Measurements from ENCODE around the gene CD300H. TPM values are rescaled to one million over a fixed set of nuclear protein-coding genes. Genes with fewer than 3 reads are reported as not detected.
"Not testable (repeated sequence)": the region's sequence is repeated elsewhere in the genome, so short reads cannot be mapped to it uniquely, and the experiment has no call there.

CD300H gene
- total RNA-seq, 1 experiment from 2014 or later, result not detected

- BruUV-seq (replicated peaks); H3K4me2 ChIP-seq (ENCODE audit: low read length); ATAC-seq; H3K9ac ChIP-seq (ENCODE audit: low read length); CTCF ChIA-PET; H3K36me3 ChIP-seq (ENCODE audit: control insufficient read depth in 1 of 2, insufficient read depth in 2 of 2, low read length in 2 of 2); RAD21 ChIA-PET (ENCODE audit: low non-redundant PET in 1 of 2, low total read pairs in 2 of 2, uncharacterized antibody in 2 of 2, unreplicated experiment in 2 of 2); DNase-seq (ENCODE audit: low read depth, low spot score); H3K9me2 ChIP-seq (ENCODE audit: insufficient read depth); POLR2A ChIA-PET; H3K4me3 ChIP-seq (replicated peaks in 1 of 2; ENCODE audit: low read depth in 1 of 2, low read length in 2 of 2); H3K4me1 ChIP-seq (ENCODE audit: control insufficient read depth in 1 of 2, insufficient read depth in 2 of 2, low read length in 2 of 2); H2AFZ ChIP-seq (ENCODE audit: low read depth, low read length, poor library complexity, severe bottlenecking); H3K27ac ChIP-seq (ENCODE audit: low read depth, low read length); intact Hi-C loops (cut with micrococcal nuclease); H4K20me1 ChIP-seq (ENCODE audit: insufficient read depth); H3K79me2 ChIP-seq (ENCODE audit: insufficient read depth, low read length): not testable (repeated sequence)
- Histone ChIP-seq H3K27me3 (ENCODE audit: insufficient read depth, low read length) (peaks cover 18% of the 10 kb centered on the region; the same call in 1 of the 2 replicates), H3K9me3 (ENCODE audit: control insufficient read depth in 1 of 2, insufficient read depth in 1 of 2, low read depth in 1 of 2, low read length in 2 of 2) (peaks cover 0 to 11% of the 10 kb centered on the region in 2 experiments; a peak in 1 of 4 replicates)
These were observed 48.8 kb downstream of the CD300H start for GRCh38 chr17:74518413-74518981.

- Histone ChIP-seq H3K27me3 (ENCODE audit: insufficient read depth, low read length) (peaks cover under 1% of the 10 kb centered on the region; the same call in 1 of the 2 replicates), H3K4me1 (ENCODE audit: control insufficient read depth in 1 of 2, insufficient read depth in 2 of 2, low read length in 2 of 2) (peaks cover 0 to 15% of the 10 kb centered on the region in 2 experiments; a peak in 2 of 4 replicates), H3K79me2 (ENCODE audit: insufficient read depth, low read length) (no peaks in the 10 kb centered on the region), H3K4me3 (replicated peaks in 1 of 2; ENCODE audit: low read depth in 1 of 2, low read length in 2 of 2) (no peak overlapping the region), H3K27ac (ENCODE audit: low read depth, low read length) (no peak overlapping the region), H3K4me2 (ENCODE audit: low read length) (no peak overlapping the region), H2AFZ (ENCODE audit: low read depth, low read length, poor library complexity, severe bottlenecking) (no peak overlapping the region), H4K20me1 (ENCODE audit: insufficient read depth) (no peaks in the 10 kb centered on the region), H3K9me3 (ENCODE audit: control insufficient read depth in 1 of 2, insufficient read depth in 1 of 2, low read depth in 1 of 2, low read length in 2 of 2) (peaks cover 0 to 11% of the 10 kb centered on the region in 2 experiments; a peak in 1 of 4 replicates), H3K36me3 (ENCODE audit: control insufficient read depth in 1 of 2, insufficient read depth in 2 of 2, low read length in 2 of 2) (no peaks in the 10 kb centered on the region), H3K9me2 (ENCODE audit: insufficient read depth) (no peaks in the 10 kb centered on the region), H3K9ac (ENCODE audit: low read length) (no peak overlapping the region)
- BruUV-seq (replicated peaks), result no TSS peak
- DNase-seq (ENCODE audit: low read depth, low spot score) (no peak), ATAC-seq (no peak)
- ChIA-PET RAD21 (ENCODE audit: low non-redundant PET in 1 of 2, low total read pairs in 2 of 2, uncharacterized antibody in 2 of 2, unreplicated experiment in 2 of 2) (no interaction called here), CTCF (no interaction called here), POLR2A (no interaction called here)
- TF ChIP-seq CTCF (IDR thresholded peaks at IDR 0.05 in 2 of 3, conservative IDR thresholded peaks at IDR 0.05 in 1 of 3; ENCODE audit: borderline replicate concordance in 1 of 3, insufficient read depth in 1 of 3, low read depth in 2 of 3, low read length in 2 of 3), result no peak
- TF ChIP-seq POLR2A (IDR thresholded peaks at IDR 0.05; ENCODE audit: borderline replicate concordance, extremely low read depth, insufficient read depth, insufficient read length), result no peak
- no peak for TF ChIP-seq EGR1 (IDR thresholded peaks at IDR 0.05; ENCODE audit: low read depth)
- no peak for TF ChIP-seq ZFX (IDR thresholded peaks at IDR 0.05)
- no peak for TF ChIP-seq YY1 (IDR thresholded peaks at IDR 0.05; ENCODE audit: extremely low read depth, insufficient replicate concordance, low read depth, low read length)
- TF ChIP-seq EZH2 (IDR thresholded peaks at IDR 0.05), result no peak
- TF ChIP-seq CEBPB (IDR thresholded peaks at IDR 0.05; ENCODE audit: low read depth), result no peak
- no peak for TF ChIP-seq ATF3 (IDR thresholded peaks at IDR 0.05)
- intact Hi-C loops (cut with micrococcal nuclease), result no loop called here
These were observed 50.6 kb downstream of the CD300H start for GRCh38 chr17:74516561-74517328.

Data from HCT116 (cell line).